MM.1S (cell line): Measurements from ENCODE around the gene CNGB1.

Source experiments
- DNase-seq: peaks from one replicate; pipeline ENCODE4 v3.0.0-alpha.2; 2015
- H2AFZ ChIP-seq: fragments of 300-600 bp; sonication (generic); 2 replicates; pipeline ENCODE4 v1.6.0; 2016; ENCODE audit warnings: antibody characterized with exemption, low read length
- H3F3A ChIP-seq: fragments of 300-600 bp; sonication (generic); 2 replicates; pipeline ENCODE4 v1.6.1; 2016; ENCODE audit warnings: mild to moderate bottlenecking, antibody characterized with exemption, low read length, moderate library complexity, mixed read lengths; ENCODE audit not compliant: insufficient read depth
- H3K27ac ChIP-seq: fragments of 300-600 bp; sonication (generic); 2 replicates; pipeline ENCODE4 v1.5.1; 2016; ENCODE audit warnings: mild to moderate bottlenecking, low read length
- H3K27me3 ChIP-seq: fragments of 300-600 bp; sonication (generic); replicated peaks from 2 replicates; pipeline ENCODE4 v1.6.0; 2016; ENCODE audit warnings: low read length; ENCODE audit not compliant: insufficient read depth
- H3K36me3 ChIP-seq: fragments of 300-600 bp; sonication (generic); replicated peaks from 2 replicates; pipeline ENCODE4 v1.6.1; 2016; ENCODE audit warnings: mild to moderate bottlenecking, low read length, mixed read lengths; ENCODE audit not compliant: insufficient read depth
- H3K4me1 ChIP-seq: fragments of 300-600 bp; sonication (generic); 2 replicates; pipeline ENCODE4 v1.6.1; 2016; ENCODE audit warnings: low read length, mixed read lengths
- H3K4me2 ChIP-seq: fragments of 300-600 bp; sonication (generic); 2 replicates; pipeline ENCODE4 v1.6.0; 2016; ENCODE audit warnings: low read depth, low read length
- H3K4me3 ChIP-seq: fragments of 300-600 bp; sonication (generic); 2 replicates; pipeline ENCODE4 v1.5.1; 2016; ENCODE audit warnings: low read length, mixed read lengths
- H3K79me2 ChIP-seq: fragments of 300-600 bp; sonication (generic); 2 replicates; pipeline ENCODE4 v1.6.1; 2016; ENCODE audit warnings: mixed run types, low read length, mixed read lengths
- H3K9ac ChIP-seq: fragments of 300-600 bp; sonication (generic); 2 replicates; pipeline ENCODE4 v1.6.1; 2016; ENCODE audit warnings: low read length, mixed read lengths
- H3K9me2 ChIP-seq: fragments of 300-600 bp; sonication (generic); replicated peaks from 2 replicates; pipeline ENCODE4 v1.6.1; 2016; ENCODE audit warnings: mild to moderate bottlenecking, low read length, mixed read lengths; ENCODE audit not compliant: insufficient read depth
- H3K9me3 ChIP-seq: fragments of 300-600 bp; sonication (generic); replicated peaks from 2 replicates; pipeline ENCODE4 v1.6.1; 2016; ENCODE audit warnings: mild to moderate bottlenecking, low read length, mixed read lengths; ENCODE audit not compliant: insufficient read depth
- H4K20me1 ChIP-seq: fragments of 300-600 bp; sonication (generic); 2 replicates; pipeline ENCODE4 v1.6.1; 2016; ENCODE audit warnings: mild to moderate bottlenecking, low read length, moderate library complexity, mixed read lengths; ENCODE audit not compliant: insufficient read depth
- EZH2 ChIP-seq: fragments of 300-600 bp; sonication (generic); optimal IDR thresholded peaks from 2 replicates; pipeline ENCODE3; 2017; ENCODE audit warnings: low read depth, mild to moderate bottlenecking, antibody characterized with exemption, low read length, mixed read lengths
- EZH2phosphoT487 ChIP-seq: fragments of 300-600 bp; sonication (generic); IDR thresholded peaks from 2 replicates; pipeline ENCODE4 v1.6.1; 2018; ENCODE audit warnings: antibody characterized with exemption, low read length
- TF ChIP-seq, protein P1 (sequence below): fragments of 300-600 bp; sonication (generic); IDR thresholded peaks from 2 replicates; pipeline ENCODE4 v1.5.1; 2016; ENCODE audit warnings: antibody characterized with exemption, low read length, mixed read lengths

CNGB1 gene

DNA sequence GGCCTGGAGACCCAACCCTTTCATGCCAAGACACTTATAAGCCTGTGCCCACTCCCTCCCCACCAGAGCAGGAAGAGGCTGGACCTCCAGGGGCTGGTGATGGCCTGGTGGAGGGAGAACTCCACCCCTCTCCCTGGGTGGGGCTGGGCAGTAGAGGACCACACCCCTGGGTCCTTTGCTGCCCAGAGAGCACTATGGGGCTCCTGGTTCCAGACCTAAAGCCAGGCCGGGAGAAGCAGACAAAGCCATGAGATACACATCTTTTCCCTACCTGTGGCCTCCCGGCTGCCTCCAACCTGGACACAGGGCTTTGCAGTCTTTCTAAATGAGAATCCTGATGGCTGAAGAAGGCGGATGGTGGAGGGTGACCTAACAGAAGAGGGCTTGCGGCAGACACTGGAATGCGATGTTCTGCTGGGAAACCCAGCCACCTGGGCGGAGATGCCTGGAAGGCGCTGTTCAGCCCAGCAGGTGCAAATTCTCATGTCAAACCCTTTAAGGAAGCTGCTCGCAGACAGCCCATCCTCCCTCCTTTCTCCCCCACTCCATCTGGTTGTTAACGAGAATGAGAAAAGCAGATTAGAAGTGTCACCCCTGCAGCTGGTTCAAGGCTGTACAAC lies 124.7 kb downstream of the CNGB1 start:
- H3K9me2 ChIP-seq: no peaks in the 10 kb centered on the region
- peak overlapping the region; percentile 34; the same call in 1 of the 2 replicates for H3K9ac ChIP-seq
- no peaks in the 10 kb centered on the region for H3K79me2 ChIP-seq
- H3K27ac ChIP-seq: peak overlapping the region; percentile 79
- no peak for TF ChIP-seq EZH2phosphoT487
- TF ChIP-seq, protein P1, sequence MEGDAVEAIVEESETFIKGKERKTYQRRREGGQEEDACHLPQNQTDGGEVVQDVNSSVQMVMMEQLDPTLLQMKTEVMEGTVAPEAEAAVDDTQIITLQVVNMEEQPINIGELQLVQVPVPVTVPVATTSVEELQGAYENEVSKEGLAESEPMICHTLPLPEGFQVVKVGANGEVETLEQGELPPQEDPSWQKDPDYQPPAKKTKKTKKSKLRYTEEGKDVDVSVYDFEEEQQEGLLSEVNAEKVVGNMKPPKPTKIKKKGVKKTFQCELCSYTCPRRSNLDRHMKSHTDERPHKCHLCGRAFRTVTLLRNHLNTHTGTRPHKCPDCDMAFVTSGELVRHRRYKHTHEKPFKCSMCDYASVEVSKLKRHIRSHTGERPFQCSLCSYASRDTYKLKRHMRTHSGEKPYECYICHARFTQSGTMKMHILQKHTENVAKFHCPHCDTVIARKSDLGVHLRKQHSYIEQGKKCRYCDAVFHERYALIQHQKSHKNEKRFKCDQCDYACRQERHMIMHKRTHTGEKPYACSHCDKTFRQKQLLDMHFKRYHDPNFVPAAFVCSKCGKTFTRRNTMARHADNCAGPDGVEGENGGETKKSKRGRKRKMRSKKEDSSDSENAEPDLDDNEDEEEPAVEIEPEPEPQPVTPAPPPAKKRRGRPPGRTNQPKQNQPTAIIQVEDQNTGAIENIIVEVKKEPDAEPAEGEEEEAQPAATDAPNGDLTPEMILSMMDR: 0 out of 2 replicates have a peak, but pooled peaks have one; percentile 3
- H3K27me3 ChIP-seq: no peaks in the 10 kb centered on the region
- peak overlapping the region; percentile 40 for H3K4me3 ChIP-seq
- peaks cover 20% of the 10 kb centered on the region for H3F3A ChIP-seq
- peak overlapping the region; percentile 47; the same call in 1 of the 2 replicates for H3K4me2 ChIP-seq
- H3K4me1 ChIP-seq: peaks cover 16% of the 10 kb centered on the region
- H4K20me1 ChIP-seq: no peaks in the 10 kb centered on the region
- H3K36me3 ChIP-seq: no peaks in the 10 kb centered on the region
- no peaks in the 10 kb centered on the region for H3K9me3 ChIP-seq
- H2AFZ ChIP-seq: peak overlapping the region; percentile 62
- DNase-seq: peak; percentile 87

- Histone ChIP-seq H3K9ac (no peak overlapping the region), H4K20me1 (no peaks in the 10 kb centered on the region), H3K4me3 (no peak overlapping the region), H3K9me2 (no peaks in the 10 kb centered on the region), H3K9me3 (no peaks in the 10 kb centered on the region), H3K27me3 (no peaks in the 10 kb centered on the region), H3K4me2 (no peak overlapping the region), H3K36me3 (no peaks in the 10 kb centered on the region), H2AFZ (no peak overlapping the region), H3K4me1 (peaks cover 16% of the 10 kb centered on the region), H3K79me2 (no peaks in the 10 kb centered on the region), H3K27ac (no peak overlapping the region), H3F3A (peaks cover 20% of the 10 kb centered on the region)
- DNase-seq: no peak
- TF ChIP-seq EZH2phosphoT487 (no peak), EZH2 (no peak)
- TF ChIP-seq, protein P1: no peak
Observed at GRCh38 chr16:57845115-57845514, 125.8 kb downstream of the CNGB1 start.

DNA sequence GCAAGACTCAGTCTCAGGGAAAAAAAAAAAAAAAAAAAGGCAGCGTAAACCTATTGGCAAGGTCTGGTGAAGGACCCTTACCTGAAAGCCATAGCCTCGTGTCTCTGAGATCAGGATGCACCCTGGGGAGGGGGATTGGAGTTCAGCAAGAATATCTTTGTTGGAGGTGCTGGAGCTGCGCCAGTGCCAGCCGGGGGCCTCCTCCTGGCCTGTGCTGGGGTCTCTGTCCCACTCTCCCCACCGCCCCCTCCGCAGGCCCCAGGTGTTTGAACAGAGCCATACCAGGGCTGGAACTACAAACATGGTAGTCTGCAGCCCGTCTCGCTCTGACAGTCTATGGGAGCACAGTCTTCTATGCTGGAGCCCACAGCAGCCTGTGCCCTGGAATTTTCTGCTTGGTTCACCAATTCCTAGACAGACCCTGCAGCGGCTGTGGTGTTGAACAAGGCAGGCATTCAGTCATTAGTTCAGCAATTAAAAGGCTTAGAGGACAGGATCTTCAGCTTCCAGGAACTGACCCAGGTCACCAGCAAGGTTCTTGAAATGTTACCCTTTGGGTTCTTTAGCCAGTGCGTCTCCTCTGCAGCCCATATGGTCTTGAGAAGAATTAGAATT lies 126.4 kb downstream of the CNGB1 start:
- no peaks in the 10 kb centered on the region for H3K27me3 ChIP-seq

More for the DNA sequence above, 126.4 kb downstream of the CNGB1 start:
- no peaks in the 10 kb centered on the region for H3K79me2 ChIP-seq
- H3K4me1 ChIP-seq: peaks cover 16% of the 10 kb centered on the region
- H3K9me2 ChIP-seq: no peaks in the 10 kb centered on the region
- no peak overlapping the region for H3K4me2 ChIP-seq
- H3F3A ChIP-seq: peaks cover 20% of the 10 kb centered on the region
- H3K9me3 ChIP-seq: no peaks in the 10 kb centered on the region
- H3K27ac ChIP-seq: no peak overlapping the region
- TF ChIP-seq, protein P1: no peak
- no peak for TF ChIP-seq EZH2phosphoT487
- TF ChIP-seq EZH2: no peak
- H4K20me1 ChIP-seq: no peaks in the 10 kb centered on the region
- no peak overlapping the region for H3K4me3 ChIP-seq
- no peaks in the 10 kb centered on the region for H3K36me3 ChIP-seq
- no peak overlapping the region for H3K9ac ChIP-seq
- no peak for DNase-seq
- no peak overlapping the region for H2AFZ ChIP-seq
